Liver (tissue), 9 donors: Measurements from ENCODE around the gene TNC. TPM values are rescaled to one million over a fixed set of nuclear protein-coding genes. Genes with fewer than 3 reads are reported as not detected.

ENCODE experiments used
- DNase-seq: peaks from one replicate; pipeline ENCODE4 v3.0.0-alpha.2; 2017; ENCODE audit warnings: low spot score
- H3K27ac ChIP-seq, 2 donors: one replicate each; pipeline ENCODE4 v1.7.0; 2013; ENCODE audit warnings: inconsistent platforms in 2 of 2, low read length in 2 of 2, control low read depth in 1 of 2, low read depth in 1 of 2, mild to moderate bottlenecking in 1 of 2
- H3K27me3 ChIP-seq, 4 donors: one replicate each; pipeline versions ENCODE4 v1.6.1 to v1.7.0; 2013; ENCODE audit warnings: low read length in 3 of 4, inconsistent platforms in 1 of 4, mild to moderate bottlenecking in 1 of 4, moderate library complexity in 1 of 4; ENCODE audit not compliant: control insufficient read depth in 4 of 4, insufficient read depth in 4 of 4
- H3K36me3 ChIP-seq, 4 donors: one replicate each; pipeline versions ENCODE4 v1.6.1 to v1.7.0; 2013; ENCODE audit warnings: low read length in 3 of 4, mild to moderate bottlenecking in 3 of 4, low read depth in 1 of 4, moderate library complexity in 1 of 4; ENCODE audit not compliant: control insufficient read depth in 4 of 4, insufficient read depth in 3 of 4
- H3K4me1 ChIP-seq, 4 donors: one replicate each; pipeline versions ENCODE4 v1.6.1 to v1.7.0; 2013; ENCODE audit warnings: low read length in 3 of 4, mild to moderate bottlenecking in 3 of 4, moderate library complexity in 1 of 4; ENCODE audit not compliant: control insufficient read depth in 4 of 4, insufficient read depth in 4 of 4
- H3K4me3 ChIP-seq, 3 donors: one replicate each; pipeline versions ENCODE4 v1.6.1 to v1.7.0; 2013; ENCODE audit warnings: low read length in 3 of 3, control low read depth in 1 of 3, low read depth in 1 of 3, mild to moderate bottlenecking in 1 of 3
- H3K9ac ChIP-seq, 2 donors: one replicate each; pipeline ENCODE4 v1.7.0; 2013; ENCODE audit warnings: low read length in 2 of 2, mild to moderate bottlenecking in 2 of 2, moderate library complexity in 2 of 2, control low read depth in 1 of 2, low read depth in 1 of 2
- H3K9me3 ChIP-seq, 4 donors: one replicate each; pipeline versions ENCODE4 v1.6.1 to v1.7.0; 2013; ENCODE audit warnings: low read length in 3 of 4; ENCODE audit not compliant: control insufficient read depth in 4 of 4
- ATF3 ChIP-seq: IDR thresholded peaks from 2 replicates; pipeline ENCODE4 v1.6.1; 2016; ENCODE audit warnings: antibody characterized with exemption
- EGR1 ChIP-seq, 2 donors: IDR thresholded peaks; 2 replicates each; pipeline ENCODE4 v1.6.1; 2016 to 2018; ENCODE audit warnings: antibody characterized with exemption in 2 of 2, low read depth in 2 of 2
- FOXA1 ChIP-seq: IDR thresholded peaks from 2 replicates; pipeline ENCODE4 v1.6.1; 2016; ENCODE audit warnings: antibody characterized with exemption
- FOXA2 ChIP-seq: IDR thresholded peaks from 2 replicates; pipeline ENCODE4 v1.6.1; 2016; ENCODE audit warnings: antibody characterized with exemption
- GABPA ChIP-seq, 2 donors: IDR thresholded peaks in 1 of 2; conservative IDR thresholded peaks in 1 of 2; 2 replicates each; pipeline ENCODE4 v1.6.1; 2016; ENCODE audit warnings: antibody characterized with exemption in 2 of 2, mild to moderate bottlenecking in 1 of 2, moderate library complexity in 1 of 2
- HNF4A ChIP-seq, 2 donors: conservative IDR thresholded peaks; 2 replicates each; pipeline ENCODE4 v1.6.1; 2016; ENCODE audit warnings: antibody characterized with exemption in 2 of 2, mild to moderate bottlenecking in 2 of 2
- HNF4G ChIP-seq: IDR thresholded peaks from 2 replicates; pipeline ENCODE4 v1.6.1; 2016; ENCODE audit warnings: antibody characterized with exemption
- JUND ChIP-seq, 2 donors: IDR thresholded peaks; 2 replicates each; pipeline ENCODE4 v1.6.1; 2016; ENCODE audit warnings: antibody characterized with exemption in 2 of 2
- MAX ChIP-seq: IDR thresholded peaks from 2 replicates; pipeline ENCODE4 v1.6.1; 2016; ENCODE audit warnings: antibody characterized with exemption
- NR2F2 ChIP-seq: IDR thresholded peaks from 2 replicates; pipeline ENCODE4 v1.6.1; 2016; ENCODE audit warnings: antibody characterized with exemption
- RAD21 ChIP-seq, 2 donors: IDR thresholded peaks; 2 replicates each; pipeline ENCODE4 v1.6.1; 2016; ENCODE audit warnings: antibody characterized with exemption in 2 of 2, mild to moderate bottlenecking in 2 of 2
- RXRA ChIP-seq, 2 donors: IDR thresholded peaks; 2 replicates each; pipeline ENCODE4 v1.6.1; 2017 to 2018; ENCODE audit warnings: antibody characterized with exemption in 2 of 2, mild to moderate bottlenecking in 1 of 2
- SP1 ChIP-seq: IDR thresholded peaks from 2 replicates; pipeline ENCODE4 v1.6.1; 2018; ENCODE audit warnings: antibody characterized with exemption, mild to moderate bottlenecking
- TAF1 ChIP-seq: conservative IDR thresholded peaks from 2 replicates; pipeline ENCODE4 v1.6.1; 2016; ENCODE audit warnings: antibody characterized with exemption, mild to moderate bottlenecking
- YY1 ChIP-seq: IDR thresholded peaks from 2 replicates; pipeline ENCODE4 v1.6.1; 2016; ENCODE audit warnings: antibody characterized with exemption, mild to moderate bottlenecking
- WGBS: extraction: QIAGEN DNeasy Blood & Tissue Kit; methylation state at CpG from one replicate; pipeline ENCODE4 v1.1.7; 2013; 5-methylcytosine and 5-hydroxymethylcytosine counted together
- polyA plus RNA-seq, 2 donors: library from polyadenylated mRNA; stranded (reverse) in 1 of 2; unstranded in 1 of 2; fragments of 200-250 nt in 1 of 2; fragments of >200 nt in 1 of 2; fragmentation: Nextera tagmentation in 1 of 2; extraction: Ambion mirVana in 1 of 2; gene quantifications; one replicate each; pipeline versions ENCODE4 v1.2.1 to v1.2.3, GENCODE V29; 2013 to 2015
- total RNA-seq, 2 donors: library from RNA; depleted of rRNA; stranded (reverse); fragments of >200 nt; gene quantifications; one replicate each; pipeline ENCODE4 v1.2.3, GENCODE V29; 2014
- TF ChIP-seq, protein P1 (sequence below): IDR thresholded peaks from 2 replicates; pipeline ENCODE4 v1.6.1; 2016; ENCODE audit warnings: antibody characterized with exemption, mild to moderate bottlenecking
- TF ChIP-seq, protein P2 (sequence below): fragments of 150-350 bp; IDR thresholded peaks from 2 replicates; pipeline ENCODE4 v1.5.1; 2017; ENCODE audit warnings: improper control_type of control experiment, low read depth, low read length; ENCODE audit not compliant: missing input control
- TF ChIP-seq, protein P3 (sequence below): IDR thresholded peaks from 2 replicates; pipeline ENCODE4 v1.6.1; 2016; ENCODE audit warnings: antibody characterized with exemption
- donor health status: healthy.
- donor health status: healthy.
- donor health status: healthy.
- donor health status: healthy.
- donor health status: healthy.

Gene TNC
- total and polyA plus RNA-seq, 4 donors, result 0.19 to 6.3 (median 1.8) TPM

DNA sequence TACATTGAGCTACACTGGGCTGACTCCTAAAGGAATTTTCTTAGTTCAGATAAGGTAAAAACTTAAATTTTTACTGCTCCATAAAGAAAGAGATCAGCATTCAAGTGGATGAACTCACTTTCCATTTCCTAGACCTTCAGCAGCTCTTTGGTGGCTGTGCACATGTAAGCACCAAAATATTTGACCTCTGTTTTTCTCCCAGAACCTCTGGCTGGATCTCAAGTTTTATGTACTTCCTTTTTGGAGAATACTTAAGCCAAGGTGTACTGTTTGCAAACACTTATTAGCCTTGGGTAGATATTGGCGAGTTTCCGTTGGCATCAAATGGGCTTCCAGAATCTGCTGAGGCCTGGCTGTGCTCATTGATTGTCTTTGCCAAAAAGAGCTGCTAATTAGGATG lies 10.3 kb downstream of the TNC start:
- no peaks in the 10 kb centered on the region for H3K36me3 ChIP-seq
- DNase-seq, result no peak
- H3K4me3 ChIP-seq, result no peak overlapping the region
- peak overlapping the region in 1 of 2 donors; percentile 66 for H3K27ac ChIP-seq
- peaks cover 2 to 32% (median 20%) of the 10 kb centered on the region in 4 donors for H3K4me1 ChIP-seq
- no peaks in the 10 kb centered on the region for H3K9me3 ChIP-seq
- no peaks in the 10 kb centered on the region for H3K27me3 ChIP-seq
- peak in 1 of 2 donors; percentile 7 for TF ChIP-seq HNF4A (conservative IDR thresholded peaks at IDR 0.05)
- peak in 1 of 2 donors; percentile 18 for TF ChIP-seq RXRA (IDR thresholded peaks at IDR 0.05)
- no peak for TF ChIP-seq ATF3
- WGBS, result 56% methylated on average over 2 of the region's 2 CpGs
- H3K9ac ChIP-seq, result no peak overlapping the region

DNA sequence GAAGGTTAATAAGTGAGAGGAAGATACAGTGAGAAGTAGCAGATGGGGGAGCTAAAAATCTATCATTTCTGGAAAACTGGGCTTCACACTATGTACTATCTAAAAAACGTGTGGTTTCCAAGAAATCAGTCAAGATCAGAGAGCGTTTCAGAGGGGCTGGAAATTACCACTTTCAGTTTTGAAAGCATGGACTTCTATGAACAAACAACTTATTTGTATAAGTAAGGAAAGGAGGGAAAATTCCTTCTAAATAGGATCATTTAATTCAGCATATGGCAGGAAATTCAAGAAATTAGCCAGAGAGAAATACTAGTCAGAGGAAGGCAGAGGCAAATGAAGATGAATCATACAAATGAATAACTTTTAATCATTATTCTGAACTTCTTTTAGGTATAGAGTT lies 11.3 kb downstream of the TNC start:
- Histone ChIP-seq H3K4me3 (no peak overlapping the region), H3K9ac (no peak overlapping the region), H3K9me3 (no peaks in the 10 kb centered on the region), H3K27me3 (no peaks in the 10 kb centered on the region), H3K27ac (peak overlapping the region; percentile 39 to 57), H3K36me3 (no peaks in the 10 kb centered on the region), H3K4me1 (peaks cover 2 to 32% (median 20%) of the 10 kb centered on the region in 4 donors)
- no peak for DNase-seq
- 23% methylated on average over 2 of the region's 2 CpGs for WGBS
- TF ChIP-seq NR2F2 (no peak), HNF4A (conservative IDR thresholded peaks at IDR 0.05) (no peak), EGR1 (IDR thresholded peaks at IDR 0.05; ENCODE audit: low read depth in 2 of 2) (no peak), ATF3 (no peak), HNF4G (no peak), FOXA1 (no peak), RXRA (IDR thresholded peaks at IDR 0.05) (no peak), FOXA2 (no peak), RAD21 (IDR thresholded peaks at IDR 0.05) (no peak), GABPA (IDR thresholded peaks at IDR 0.05 in 1 of 2, conservative IDR thresholded peaks at IDR 0.05 in 1 of 2) (no peak), MAX (no peak), SP1 (no peak), JUND (IDR thresholded peaks at IDR 0.05) (no peak), TAF1 (no peak), YY1 (no peak)
- TF ChIP-seq, protein P1, sequence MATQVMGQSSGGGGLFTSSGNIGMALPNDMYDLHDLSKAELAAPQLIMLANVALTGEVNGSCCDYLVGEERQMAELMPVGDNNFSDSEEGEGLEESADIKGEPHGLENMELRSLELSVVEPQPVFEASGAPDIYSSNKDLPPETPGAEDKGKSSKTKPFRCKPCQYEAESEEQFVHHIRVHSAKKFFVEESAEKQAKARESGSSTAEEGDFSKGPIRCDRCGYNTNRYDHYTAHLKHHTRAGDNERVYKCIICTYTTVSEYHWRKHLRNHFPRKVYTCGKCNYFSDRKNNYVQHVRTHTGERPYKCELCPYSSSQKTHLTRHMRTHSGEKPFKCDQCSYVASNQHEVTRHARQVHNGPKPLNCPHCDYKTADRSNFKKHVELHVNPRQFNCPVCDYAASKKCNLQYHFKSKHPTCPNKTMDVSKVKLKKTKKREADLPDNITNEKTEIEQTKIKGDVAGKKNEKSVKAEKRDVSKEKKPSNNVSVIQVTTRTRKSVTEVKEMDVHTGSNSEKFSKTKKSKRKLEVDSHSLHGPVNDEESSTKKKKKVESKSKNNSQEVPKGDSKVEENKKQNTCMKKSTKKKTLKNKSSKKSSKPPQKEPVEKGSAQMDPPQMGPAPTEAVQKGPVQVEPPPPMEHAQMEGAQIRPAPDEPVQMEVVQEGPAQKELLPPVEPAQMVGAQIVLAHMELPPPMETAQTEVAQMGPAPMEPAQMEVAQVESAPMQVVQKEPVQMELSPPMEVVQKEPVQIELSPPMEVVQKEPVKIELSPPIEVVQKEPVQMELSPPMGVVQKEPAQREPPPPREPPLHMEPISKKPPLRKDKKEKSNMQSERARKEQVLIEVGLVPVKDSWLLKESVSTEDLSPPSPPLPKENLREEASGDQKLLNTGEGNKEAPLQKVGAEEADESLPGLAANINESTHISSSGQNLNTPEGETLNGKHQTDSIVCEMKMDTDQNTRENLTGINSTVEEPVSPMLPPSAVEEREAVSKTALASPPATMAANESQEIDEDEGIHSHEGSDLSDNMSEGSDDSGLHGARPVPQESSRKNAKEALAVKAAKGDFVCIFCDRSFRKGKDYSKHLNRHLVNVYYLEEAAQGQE, result no peak
- TF ChIP-seq, protein P2, sequence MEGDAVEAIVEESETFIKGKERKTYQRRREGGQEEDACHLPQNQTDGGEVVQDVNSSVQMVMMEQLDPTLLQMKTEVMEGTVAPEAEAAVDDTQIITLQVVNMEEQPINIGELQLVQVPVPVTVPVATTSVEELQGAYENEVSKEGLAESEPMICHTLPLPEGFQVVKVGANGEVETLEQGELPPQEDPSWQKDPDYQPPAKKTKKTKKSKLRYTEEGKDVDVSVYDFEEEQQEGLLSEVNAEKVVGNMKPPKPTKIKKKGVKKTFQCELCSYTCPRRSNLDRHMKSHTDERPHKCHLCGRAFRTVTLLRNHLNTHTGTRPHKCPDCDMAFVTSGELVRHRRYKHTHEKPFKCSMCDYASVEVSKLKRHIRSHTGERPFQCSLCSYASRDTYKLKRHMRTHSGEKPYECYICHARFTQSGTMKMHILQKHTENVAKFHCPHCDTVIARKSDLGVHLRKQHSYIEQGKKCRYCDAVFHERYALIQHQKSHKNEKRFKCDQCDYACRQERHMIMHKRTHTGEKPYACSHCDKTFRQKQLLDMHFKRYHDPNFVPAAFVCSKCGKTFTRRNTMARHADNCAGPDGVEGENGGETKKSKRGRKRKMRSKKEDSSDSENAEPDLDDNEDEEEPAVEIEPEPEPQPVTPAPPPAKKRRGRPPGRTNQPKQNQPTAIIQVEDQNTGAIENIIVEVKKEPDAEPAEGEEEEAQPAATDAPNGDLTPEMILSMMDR, result no peak
- TF ChIP-seq, protein P3, sequence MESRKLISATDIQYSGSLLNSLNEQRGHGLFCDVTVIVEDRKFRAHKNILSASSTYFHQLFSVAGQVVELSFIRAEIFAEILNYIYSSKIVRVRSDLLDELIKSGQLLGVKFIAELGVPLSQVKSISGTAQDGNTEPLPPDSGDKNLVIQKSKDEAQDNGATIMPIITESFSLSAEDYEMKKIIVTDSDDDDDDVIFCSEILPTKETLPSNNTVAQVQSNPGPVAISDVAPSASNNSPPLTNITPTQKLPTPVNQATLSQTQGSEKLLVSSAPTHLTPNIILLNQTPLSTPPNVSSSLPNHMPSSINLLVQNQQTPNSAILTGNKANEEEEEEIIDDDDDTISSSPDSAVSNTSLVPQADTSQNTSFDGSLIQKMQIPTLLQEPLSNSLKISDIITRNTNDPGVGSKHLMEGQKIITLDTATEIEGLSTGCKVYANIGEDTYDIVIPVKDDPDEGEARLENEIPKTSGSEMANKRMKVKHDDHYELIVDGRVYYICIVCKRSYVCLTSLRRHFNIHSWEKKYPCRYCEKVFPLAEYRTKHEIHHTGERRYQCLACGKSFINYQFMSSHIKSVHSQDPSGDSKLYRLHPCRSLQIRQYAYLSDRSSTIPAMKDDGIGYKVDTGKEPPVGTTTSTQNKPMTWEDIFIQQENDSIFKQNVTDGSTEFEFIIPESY, result no peak
